K562 (cell line): ENCODE measurements around the gene LCN12. TPM values are rescaled to one million over a fixed set of nuclear protein-coding genes. Genes with fewer than 3 reads are reported as not detected.

Source experiments
- BRF1 ChIP-seq: IDR thresholded peaks from 3 replicates; pipeline ENCODE4 v1.6.1; 2011; ENCODE audit warnings: borderline replicate concordance, mild to moderate bottlenecking; ENCODE audit not compliant: insufficient read length; ENCODE audit errors: extremely low read depth
- EGR1 ChIP-seq: fragments of 450-650 bp; conservative IDR thresholded peaks from 2 replicates; pipeline ENCODE4 v1.6.1; 2017; ENCODE audit warnings: mild to moderate bottlenecking
- FOXP1 ChIP-seq: sonication (generic); formaldehyde crosslinking; IDR thresholded peaks from 2 replicates; pipeline ENCODE4 v1.8.0; 2022; ENCODE audit warnings: mild to moderate bottlenecking, missing genetic modification reagents
- HDAC3 ChIP-seq: fragments of 450-650 bp; IDR thresholded peaks from 2 replicates; pipeline ENCODE4 v1.6.1; 2018; ENCODE audit warnings: borderline replicate concordance, mild to moderate bottlenecking, moderate library complexity; ENCODE audit not compliant: partially characterized antibody
- KDM1A ChIP-seq, 2 experiments: fragments of 450-650 bp; IDR thresholded peaks; 2 replicates each; pipeline ENCODE4 v1.6.1; 2016; ENCODE audit warnings: mild to moderate bottlenecking in 2 of 2
- MAFG ChIP-seq: fragments of 450-650 bp; conservative IDR thresholded peaks from 2 replicates; pipeline ENCODE4 v1.6.1; 2016; ENCODE audit warnings: missing genetic modification characterization, missing compliant biosample characterization
- NCOA4 ChIP-seq: fragments of 450-650 bp; IDR thresholded peaks from 2 replicates; pipeline ENCODE4 v1.6.1; 2018; ENCODE audit warnings: mild to moderate bottlenecking; ENCODE audit not compliant: partially characterized antibody
- PML ChIP-seq: IDR thresholded peaks from 2 replicates; pipeline ENCODE4 v1.6.1; 2012; ENCODE audit warnings: low read length, inconsistent platforms
- RBBP5 ChIP-seq: fragments of 200-600 bp; sonication (generic); IDR thresholded peaks from 2 replicates; pipeline ENCODE4 v1.6.1; 2012; ENCODE audit warnings: borderline replicate concordance, mild to moderate bottlenecking, low read length, control low read depth, inconsistent platforms; ENCODE audit not compliant: insufficient read depth, poor library complexity, severe bottlenecking
- SIN3A ChIP-seq, 2 experiments: fragments of 150-350 bp in 1 of 2; IDR thresholded peaks; 2 replicates each; pipeline ENCODE4 v1.6.1; 2011 to 2016; ENCODE audit warnings: borderline replicate concordance in 2 of 2, low read depth in 2 of 2, low read length in 2 of 2, mild to moderate bottlenecking in 2 of 2, moderate library complexity in 2 of 2; ENCODE audit not compliant: control insufficient read depth in 1 of 2
- TRIM24 ChIP-seq, 2 experiments: fragments of 450-650 bp; IDR thresholded peaks; 2 replicates each; pipeline ENCODE4 v1.6.1; 2016
- ZBTB17 ChIP-seq: fragments of 450-650 bp; formaldehyde crosslinking; IDR thresholded peaks from 2 replicates; pipeline ENCODE4 v1.4.0; 2020; ENCODE audit warnings: mild to moderate bottlenecking
- ZFP30 ChIP-seq: fragments of 250-450 bp; sonication (Bioruptor Pico); IDR thresholded peaks from 2 replicates; pipeline ENCODE4 v1.8.0; 2022; ENCODE audit warnings: moderate library complexity, mild to moderate bottlenecking, inconsistent platforms, borderline replicate concordance
- ZNF445 ChIP-seq: fragments of 250-450 bp; sonication (Bioruptor Pico); IDR thresholded peaks from 2 replicates; pipeline ENCODE4 v1.4.0; 2020; ENCODE audit warnings: low read depth, mild to moderate bottlenecking, moderate library complexity
- polyA plus RNA-seq, 8 experiments: library from polyadenylated mRNA; depleted of rRNA in 4 of 8; stranded (reverse) in 5 of 8; unstranded in 3 of 8; fragments of >200 nt; fragmentation: Nextera tagmentation in 2 of 8; fragmentation: Illumina TruSeq in 1 of 8; extraction: Ambion mirVana in 2 of 8; extraction: Trizol in 1 of 8; gene quantifications; 2 replicates each; pipeline versions ENCODE4 v1.2.1 to v1.2.3, GENCODE V29; 2011 to 2014; ENCODE audit warnings: inconsistent platforms in 1 of 8, missing spikeins in 1 of 8
- total RNA-seq, 7 experiments: library from RNA; depleted of rRNA in 6 of 7; stranded (reverse); fragments of >200 nt in 6 of 7; fragmentation: Illumina TruSeq in 2 of 7; extraction: Trizol in 2 of 7; gene quantifications; 2 replicates each; pipeline versions ENCODE4 v1.2.1 to v1.2.3, GENCODE V29; 2011 to 2021; ENCODE audit warnings: low replicate concordance in 1 of 7
- TF ChIP-seq, protein P1 (sequence below): fragments of 450-650 bp; formaldehyde crosslinking; conservative IDR thresholded peaks from 2 replicates; pipeline ENCODE4 v1.4.0; 2022; ENCODE audit warnings: mild to moderate bottlenecking, missing genetic modification characterization
- TF ChIP-seq, protein P2 (sequence below): fragments of 450-650 bp; conservative IDR thresholded peaks from 2 replicates; pipeline ENCODE4 v1.6.1; 2016; ENCODE audit warnings: missing genetic modification characterization, low read depth, mild to moderate bottlenecking, missing compliant biosample characterization, moderate library complexity
- TF ChIP-seq, protein P3 (sequence below): sonication (generic); formaldehyde crosslinking; IDR thresholded peaks from 2 replicates; pipeline ENCODE4 v1.8.0; 2023; ENCODE audit warnings: mild to moderate bottlenecking, missing genetic modification reagents
- TF ChIP-seq, protein P4 (sequence below), 2 experiments: fragments of 450-650 bp; conservative IDR thresholded peaks; 2 replicates each; pipeline ENCODE4 v1.6.1; 2017; ENCODE audit warnings: mild to moderate bottlenecking in 2 of 2, moderate library complexity in 2 of 2
- TF ChIP-seq, protein P5 (sequence below): fragments of 200-800 bp; sonication (Bioruptor generic); IDR thresholded peaks from 2 replicates; pipeline ENCODE4 v1.6.1; 2017; ENCODE audit warnings: missing genetic modification characterization, missing compliant biosample characterization

The LCN12 gene
- total and polyA plus RNA-seq, 9 of the 15 experiments (the other 6 are each of a cell fraction or from before 2014, with no cell fraction given): 0.05 TPM; not detected in 8

DNA sequence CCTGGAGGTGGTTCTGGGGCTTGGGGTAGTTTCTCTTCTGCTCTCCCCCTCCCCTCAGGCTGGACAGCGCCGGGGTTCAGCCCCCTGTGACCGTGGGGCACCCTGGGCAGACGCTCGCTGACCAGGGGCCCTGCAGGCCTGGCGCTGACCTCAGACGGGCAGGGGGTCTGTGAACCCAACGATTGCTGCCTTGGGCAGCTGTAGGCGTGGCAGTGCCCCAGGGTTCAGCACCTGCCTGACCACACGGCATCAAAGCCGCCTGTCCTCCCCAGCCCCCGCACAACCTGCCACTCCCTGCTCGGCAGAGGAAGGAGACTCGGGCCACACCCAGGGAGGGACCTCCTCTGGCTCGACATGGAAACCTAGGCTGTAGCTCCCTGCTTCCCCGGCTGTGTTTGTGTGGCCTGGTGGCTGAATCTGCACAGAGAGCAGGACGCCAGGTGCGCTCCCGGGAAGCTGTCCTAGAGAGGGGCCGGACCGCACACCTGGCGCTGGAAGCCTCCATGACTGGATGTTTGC lies 12.2 kb downstream of the LCN12 start (continued):
- no peak for TF ChIP-seq SIN3A (IDR thresholded peaks at IDR 0.05; ENCODE audit: borderline replicate concordance in 2 of 2, control insufficient read depth in 1 of 2, low read depth in 2 of 2, low read length in 2 of 2)
- no peak for TF ChIP-seq NCOA4
- 0 out of 2 replicates have a peak, but pooled peaks have one; percentile 31 for TF ChIP-seq FOXP1 (CRISPR knock-in tag)
- TF ChIP-seq PML: no peak
- no peak for TF ChIP-seq HDAC3
- TF ChIP-seq RBBP5: no peak
- no peak for TF ChIP-seq ZFP30
- TF ChIP-seq, protein P1, sequence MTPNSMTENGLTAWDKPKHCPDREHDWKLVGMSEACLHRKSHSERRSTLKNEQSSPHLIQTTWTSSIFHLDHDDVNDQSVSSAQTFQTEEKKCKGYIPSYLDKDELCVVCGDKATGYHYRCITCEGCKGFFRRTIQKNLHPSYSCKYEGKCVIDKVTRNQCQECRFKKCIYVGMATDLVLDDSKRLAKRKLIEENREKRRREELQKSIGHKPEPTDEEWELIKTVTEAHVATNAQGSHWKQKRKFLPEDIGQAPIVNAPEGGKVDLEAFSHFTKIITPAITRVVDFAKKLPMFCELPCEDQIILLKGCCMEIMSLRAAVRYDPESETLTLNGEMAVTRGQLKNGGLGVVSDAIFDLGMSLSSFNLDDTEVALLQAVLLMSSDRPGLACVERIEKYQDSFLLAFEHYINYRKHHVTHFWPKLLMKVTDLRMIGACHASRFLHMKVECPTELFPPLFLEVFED (CRISPR knock-in tag): no peak
- no peak for TF ChIP-seq KDM1A (IDR thresholded peaks at IDR 0.05)
- no peak for TF ChIP-seq ZBTB17
- TF ChIP-seq, protein P2, sequence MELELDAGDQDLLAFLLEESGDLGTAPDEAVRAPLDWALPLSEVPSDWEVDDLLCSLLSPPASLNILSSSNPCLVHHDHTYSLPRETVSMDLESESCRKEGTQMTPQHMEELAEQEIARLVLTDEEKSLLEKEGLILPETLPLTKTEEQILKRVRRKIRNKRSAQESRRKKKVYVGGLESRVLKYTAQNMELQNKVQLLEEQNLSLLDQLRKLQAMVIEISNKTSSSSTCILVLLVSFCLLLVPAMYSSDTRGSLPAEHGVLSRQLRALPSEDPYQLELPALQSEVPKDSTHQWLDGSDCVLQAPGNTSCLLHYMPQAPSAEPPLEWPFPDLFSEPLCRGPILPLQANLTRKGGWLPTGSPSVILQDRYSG (tag): no peak
- no peak for TF ChIP-seq TRIM24 (IDR thresholded peaks at IDR 0.05)
- TF ChIP-seq, protein P3, sequence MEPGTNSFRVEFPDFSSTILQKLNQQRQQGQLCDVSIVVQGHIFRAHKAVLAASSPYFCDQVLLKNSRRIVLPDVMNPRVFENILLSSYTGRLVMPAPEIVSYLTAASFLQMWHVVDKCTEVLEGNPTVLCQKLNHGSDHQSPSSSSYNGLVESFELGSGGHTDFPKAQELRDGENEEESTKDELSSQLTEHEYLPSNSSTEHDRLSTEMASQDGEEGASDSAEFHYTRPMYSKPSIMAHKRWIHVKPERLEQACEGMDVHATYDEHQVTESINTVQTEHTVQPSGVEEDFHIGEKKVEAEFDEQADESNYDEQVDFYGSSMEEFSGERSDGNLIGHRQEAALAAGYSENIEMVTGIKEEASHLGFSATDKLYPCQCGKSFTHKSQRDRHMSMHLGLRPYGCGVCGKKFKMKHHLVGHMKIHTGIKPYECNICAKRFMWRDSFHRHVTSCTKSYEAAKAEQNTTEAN (CRISPR knock-in tag): no peak
- TF ChIP-seq, protein P4, sequence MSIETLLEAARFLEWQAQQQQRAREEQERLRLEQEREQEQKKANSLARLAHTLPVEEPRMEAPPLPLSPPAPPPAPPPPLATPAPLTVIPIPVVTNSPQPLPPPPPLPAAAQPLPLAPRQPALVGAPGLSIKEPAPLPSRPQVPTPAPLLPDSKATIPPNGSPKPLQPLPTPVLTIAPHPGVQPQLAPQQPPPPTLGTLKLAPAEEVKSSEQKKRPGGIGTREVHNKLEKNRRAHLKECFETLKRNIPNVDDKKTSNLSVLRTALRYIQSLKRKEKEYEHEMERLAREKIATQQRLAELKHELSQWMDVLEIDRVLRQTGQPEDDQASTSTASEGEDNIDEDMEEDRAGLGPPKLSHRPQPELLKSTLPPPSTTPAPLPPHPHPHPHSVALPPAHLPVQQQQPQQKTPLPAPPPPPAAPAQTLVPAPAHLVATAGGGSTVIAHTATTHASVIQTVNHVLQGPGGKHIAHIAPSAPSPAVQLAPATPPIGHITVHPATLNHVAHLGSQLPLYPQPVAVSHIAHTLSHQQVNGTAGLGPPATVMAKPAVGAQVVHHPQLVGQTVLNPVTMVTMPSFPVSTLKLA (conservative IDR thresholded peaks at IDR 0.05): peak in 1 of 2 experiments; percentile 59; a peak in 2 of 4 replicates
- TF ChIP-seq ZNF445 (CRISPR knock-in tag): no peak
- TF ChIP-seq EGR1: peak; percentile 69
- no peak for TF ChIP-seq BRF1
- no peak for TF ChIP-seq MAFG (tag)
- TF ChIP-seq, protein P5, sequence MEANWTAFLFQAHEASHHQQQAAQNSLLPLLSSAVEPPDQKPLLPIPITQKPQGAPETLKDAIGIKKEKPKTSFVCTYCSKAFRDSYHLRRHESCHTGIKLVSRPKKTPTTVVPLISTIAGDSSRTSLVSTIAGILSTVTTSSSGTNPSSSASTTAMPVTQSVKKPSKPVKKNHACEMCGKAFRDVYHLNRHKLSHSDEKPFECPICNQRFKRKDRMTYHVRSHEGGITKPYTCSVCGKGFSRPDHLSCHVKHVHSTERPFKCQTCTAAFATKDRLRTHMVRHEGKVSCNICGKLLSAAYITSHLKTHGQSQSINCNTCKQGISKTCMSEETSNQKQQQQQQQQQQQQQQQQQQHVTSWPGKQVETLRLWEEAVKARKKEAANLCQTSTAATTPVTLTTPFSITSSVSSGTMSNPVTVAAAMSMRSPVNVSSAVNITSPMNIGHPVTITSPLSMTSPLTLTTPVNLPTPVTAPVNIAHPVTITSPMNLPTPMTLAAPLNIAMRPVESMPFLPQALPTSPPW (CRISPR knock-in tag): no peak
